T-helper 9 cell (primary cell): ENCODE results near the gene PHPT1.
A peak's percentile ranks its signal among the peaks of the same experiment; 100 is the strongest.
"Not testable (repeated sequence)": the region's sequence is repeated elsewhere in the genome, so short reads cannot be mapped to it uniquely, and the experiment has no call there.

Experiments
- DNase-seq: peaks from one replicate; pipeline ENCODE4 v3.0.0-alpha.2; 2020

The PHPT1 gene

DNA sequence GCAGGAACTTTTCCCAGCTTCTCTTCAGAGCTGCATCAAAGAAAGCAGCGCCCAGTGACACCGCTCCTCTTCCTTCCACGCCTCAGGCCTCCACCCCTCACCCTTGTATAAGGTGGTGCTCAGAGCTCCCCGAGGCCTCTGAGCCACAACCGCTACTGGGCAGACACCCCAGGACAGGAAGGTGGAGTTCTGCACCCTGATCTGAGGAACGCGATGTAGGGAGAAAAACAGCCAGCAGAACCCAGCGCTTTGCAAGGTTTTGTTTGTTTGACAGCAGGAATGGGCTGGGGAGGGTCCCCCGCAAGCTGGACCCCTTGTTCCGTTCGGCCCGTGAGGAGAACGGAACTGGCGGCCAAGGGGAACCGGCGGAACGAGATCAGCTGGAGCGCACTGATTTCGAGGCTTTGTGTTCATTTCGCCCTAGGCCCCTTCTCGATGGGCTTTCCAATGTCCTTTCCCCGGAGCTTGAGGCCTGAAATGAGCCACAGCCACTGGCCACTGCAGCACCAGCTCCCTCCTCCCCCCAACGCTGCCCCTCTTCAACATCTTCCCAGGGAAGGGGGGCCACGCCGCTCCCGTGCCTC lies 12.8 kb downstream of the PHPT1 start:
- DNase-seq: no peak

DNA sequence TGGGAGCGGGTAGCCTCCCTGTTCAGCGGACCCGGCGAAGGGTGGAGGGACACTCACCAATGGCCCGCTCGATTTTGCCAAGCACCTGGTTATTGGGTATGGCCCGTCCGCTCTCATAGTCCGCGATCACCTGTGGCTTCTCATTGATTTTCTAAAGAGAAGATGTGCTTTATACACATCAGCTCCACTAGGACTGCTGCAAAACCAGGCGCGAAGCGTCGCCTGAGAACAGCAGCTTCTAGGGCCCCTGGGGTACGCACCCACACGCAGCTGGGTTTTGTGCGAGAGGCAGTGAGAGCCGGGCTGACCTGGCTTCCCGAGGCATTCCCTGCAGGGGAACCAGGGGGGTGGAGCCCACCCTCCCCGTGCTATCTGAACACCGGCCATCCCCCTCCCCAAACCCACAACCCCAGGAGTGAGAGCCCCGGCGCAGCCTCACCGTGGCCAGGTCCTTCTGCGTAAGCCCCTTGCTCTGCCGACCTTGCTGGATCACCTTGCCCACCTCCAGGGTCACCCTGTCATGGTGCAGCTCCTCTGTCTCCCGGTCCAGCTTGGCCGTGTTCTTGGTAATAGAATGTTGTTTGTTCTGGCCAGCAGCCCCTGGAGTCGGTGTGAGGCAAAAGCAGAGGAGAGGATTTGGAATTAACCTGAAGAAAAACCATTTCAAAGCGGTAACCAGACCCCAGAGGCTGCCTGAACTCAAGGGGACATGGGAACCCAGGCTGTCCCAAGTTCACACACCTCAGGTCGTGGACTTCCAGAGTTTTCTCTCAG lies 13.8 kb downstream of the PHPT1 start:
- DNase-seq: no peak

DNA sequence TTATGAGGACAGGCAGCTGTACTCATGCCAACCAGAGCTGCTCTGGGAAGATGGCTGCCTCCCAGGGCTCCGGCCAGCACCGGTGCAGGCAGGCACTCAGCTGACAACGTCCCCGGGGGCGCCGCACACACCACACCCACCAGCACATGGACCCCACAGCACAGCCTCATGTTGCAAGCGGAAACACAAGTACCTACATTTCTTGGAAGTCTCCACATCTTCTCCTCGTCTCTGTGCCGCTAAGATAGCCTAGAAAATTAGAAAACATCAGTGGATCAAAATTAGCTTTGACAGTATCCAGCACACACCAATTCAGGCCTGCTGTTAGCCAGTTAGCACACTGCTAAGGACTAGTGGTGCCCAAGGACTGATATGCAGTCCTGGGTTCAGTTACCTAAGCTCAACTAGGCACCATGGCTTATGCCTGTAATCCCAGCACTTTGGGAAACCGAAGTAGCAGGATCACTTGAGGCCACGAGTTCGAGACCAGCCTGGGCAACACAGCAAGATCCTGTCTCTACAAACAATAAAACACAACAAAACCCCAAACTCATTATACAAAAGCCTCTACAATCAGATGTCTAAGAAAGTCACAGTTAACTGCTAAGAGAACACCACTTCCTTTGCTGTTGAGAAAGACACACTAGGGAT lies 14.5 kb downstream of the PHPT1 start:
- no peak for DNase-seq

DNA sequence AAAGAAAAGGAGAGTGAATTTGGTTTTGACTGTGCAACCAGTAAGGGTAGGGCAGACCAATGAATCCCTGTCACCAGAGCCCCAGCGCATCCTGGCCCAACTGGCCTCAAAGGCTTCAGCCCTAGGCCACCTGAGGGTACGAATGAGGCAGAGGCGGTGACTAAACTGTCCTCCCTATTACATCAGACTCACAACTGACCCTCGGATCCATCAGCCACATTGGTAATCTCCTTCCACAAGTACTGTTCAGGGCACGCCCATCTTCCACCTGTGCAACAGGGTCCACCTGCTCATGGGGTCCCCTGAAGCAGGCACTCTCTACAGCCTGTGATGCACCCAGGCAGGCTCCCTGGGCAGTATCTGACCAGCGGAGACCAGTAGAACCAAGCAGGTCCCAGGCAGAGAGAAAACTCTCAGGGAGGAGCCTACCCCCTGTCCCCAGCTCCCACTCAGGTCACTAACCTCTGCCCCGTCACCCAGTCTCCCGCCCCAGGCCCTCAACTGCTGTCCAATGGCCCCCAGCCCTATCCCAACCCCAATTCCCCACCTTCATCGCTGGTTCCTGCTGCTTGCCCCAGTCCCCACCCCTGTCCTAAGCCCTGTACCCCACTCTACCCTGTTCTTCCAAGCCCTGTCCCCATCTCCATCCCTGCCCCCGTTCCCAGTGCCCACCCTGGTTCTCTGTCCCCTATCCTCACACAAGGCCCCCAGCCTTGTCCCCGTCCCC lies 16.0 kb downstream of the PHPT1 start:
- DNase-seq: no peak

DNA sequence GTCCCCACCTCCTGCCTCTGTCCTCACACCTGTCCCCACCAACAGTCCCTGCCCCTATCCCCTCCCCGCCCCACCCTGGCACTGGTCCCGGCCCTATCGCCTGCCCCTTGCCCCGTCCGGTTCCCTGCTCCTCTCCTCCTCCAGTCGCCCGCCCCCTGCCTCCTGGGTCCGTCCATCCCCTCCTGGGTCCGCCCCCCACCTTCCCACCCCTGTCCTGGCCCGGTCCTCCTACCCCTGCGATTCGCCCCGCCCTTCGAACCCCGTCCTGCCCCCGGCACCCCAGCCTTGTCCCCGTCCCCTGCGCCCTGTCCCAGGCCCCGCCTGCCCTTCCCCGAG lies 16.5 kb downstream of the PHPT1 start:
- DNase-seq: no peak

DNA sequence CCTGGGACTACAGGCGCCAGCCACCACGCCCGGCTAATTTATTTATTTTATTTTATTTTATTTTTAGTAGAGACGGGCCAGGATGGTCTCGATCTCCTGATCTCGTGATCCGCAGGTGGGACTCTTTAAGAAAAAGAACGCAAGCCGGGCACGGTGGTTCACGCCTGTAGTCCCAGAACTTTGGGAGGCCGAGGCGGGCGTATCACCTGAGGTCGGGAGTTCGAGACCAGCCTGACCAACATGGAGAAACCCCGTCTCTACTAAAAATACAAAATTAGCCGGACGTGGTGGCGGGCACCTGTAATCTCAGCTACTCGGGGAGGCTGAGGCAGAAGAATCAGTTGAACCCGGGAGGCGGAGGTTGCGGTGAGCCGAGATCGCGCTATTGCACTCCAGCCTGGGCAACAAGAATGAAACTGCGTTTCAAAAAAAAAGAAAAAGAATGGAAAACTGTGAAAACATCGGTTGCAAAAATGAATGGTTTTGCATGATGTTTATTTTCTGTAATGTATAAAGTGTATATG lies 17.8 kb downstream of the PHPT1 start:
- not testable (repeated sequence) for DNase-seq

DNA sequence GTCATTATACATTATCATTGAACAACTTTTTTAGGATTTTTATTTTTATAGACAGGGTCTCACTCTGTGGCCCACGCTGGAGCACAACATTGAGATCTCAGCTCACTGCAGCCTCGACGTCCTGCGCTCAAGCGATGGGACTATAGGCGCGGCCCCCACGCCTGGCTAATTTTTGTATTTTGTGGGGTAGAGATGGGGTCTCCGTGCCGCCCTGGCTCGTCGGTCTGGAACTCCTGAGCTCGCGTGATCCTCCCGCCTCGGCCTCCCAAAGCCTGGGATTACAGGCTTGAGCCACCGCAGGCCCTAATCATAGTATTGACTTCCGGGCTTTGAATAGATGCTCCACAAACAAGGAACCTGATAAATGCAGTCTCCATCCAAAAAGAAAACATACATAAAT lies 18.3 kb downstream of the PHPT1 start:
- DNase-seq: no peak

DNA sequence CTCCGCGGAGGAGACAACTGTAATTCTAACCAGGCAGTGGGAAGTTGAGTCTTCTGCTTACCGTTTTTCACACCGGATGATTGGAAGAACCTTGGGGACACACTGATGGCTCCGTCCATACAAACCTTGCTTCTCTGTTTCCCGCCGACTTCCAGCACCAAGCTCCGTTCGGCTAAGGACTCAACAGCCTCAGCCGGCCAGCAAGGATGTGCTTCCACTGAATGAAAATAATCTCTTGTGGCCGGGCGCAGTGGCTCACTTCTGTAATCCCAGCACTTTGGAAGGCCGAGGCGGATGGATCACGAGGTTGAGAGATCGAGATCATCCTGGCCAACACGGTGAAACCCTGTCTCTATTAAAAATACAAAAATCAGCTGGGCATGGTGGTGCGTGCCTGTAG lies 18.7 kb downstream of the PHPT1 start:
- no peak for DNase-seq

DNA sequence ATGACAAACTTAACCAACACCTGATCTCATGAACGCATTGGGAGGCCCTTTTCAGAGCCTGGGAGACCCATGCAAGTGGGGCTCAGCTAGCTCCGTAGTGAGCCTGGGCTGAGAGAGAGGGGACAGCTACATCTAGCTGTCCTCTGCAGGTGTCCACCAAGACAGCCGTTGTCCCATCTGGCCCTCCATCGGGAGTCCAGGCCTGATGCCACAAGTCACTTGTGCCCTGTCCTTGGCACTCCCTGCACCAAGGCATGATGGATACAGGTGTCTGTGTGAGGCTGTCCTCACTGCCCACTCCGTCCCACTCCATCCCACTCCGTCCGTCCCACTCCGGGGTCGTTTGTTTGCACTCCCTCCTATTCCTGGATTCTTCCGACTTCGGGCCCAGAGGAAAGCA lies 19.4 kb downstream of the PHPT1 start:
- no peak for DNase-seq

DNA sequence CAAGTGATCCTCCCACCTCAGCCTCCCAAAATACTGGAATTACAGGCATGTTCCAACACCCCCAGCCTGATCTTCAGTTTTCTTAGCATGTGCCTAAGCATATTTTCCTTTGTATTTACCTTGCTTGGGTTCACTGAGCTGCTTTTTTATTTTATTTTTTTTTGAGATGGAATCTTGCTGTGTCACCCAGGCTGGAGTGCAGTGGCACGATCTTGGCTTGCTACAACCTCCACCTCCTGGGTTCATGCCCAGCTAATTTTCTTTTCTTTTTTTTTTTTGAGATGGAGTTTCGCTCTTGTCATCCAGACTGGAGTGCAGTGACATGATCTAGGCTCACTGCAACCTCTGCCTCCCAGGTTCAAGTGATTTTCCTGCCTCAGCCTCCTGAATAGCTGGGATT lies 20.4 kb downstream of the PHPT1 start:
- DNase-seq: not testable (repeated sequence)

DNA sequence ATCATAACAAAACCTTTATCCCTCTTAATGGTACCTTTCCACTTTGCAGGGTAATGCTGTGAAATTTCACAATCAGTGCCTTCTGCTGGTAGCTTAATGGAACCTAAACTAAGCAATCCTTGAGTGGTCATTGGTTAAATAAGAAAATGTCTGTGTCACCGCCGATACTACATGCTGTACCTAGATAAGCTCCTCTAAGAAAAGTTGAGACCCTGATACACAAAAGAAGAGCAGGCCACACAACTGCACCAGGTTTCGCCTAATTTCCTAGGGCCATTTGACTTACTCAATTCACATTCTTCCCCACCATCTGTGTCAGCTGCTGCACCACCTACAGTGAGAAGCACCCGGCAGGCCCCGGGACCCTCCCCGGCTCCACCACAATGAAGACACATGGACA lies 25.9 kb downstream of the PHPT1 start:
- DNase-seq: no peak

DNA sequence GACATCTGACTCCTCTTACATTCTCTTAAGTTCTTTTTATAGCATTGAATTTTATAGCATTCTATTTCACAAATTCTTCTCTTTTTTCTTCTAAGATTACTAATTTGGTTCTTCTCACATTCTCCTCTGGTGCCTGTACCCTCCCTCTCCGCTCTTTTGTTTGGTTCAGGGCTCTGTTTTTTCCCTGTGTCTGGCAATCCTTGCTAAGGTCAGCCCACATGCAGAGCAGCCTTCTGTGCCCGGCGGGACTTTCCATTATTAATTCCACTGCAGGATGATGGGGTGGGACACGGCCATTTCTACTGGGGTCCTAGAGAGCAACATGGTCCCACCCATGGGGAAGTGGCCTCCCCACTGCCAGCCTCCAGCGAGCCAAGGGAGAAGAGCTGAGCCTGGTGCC lies 27.3 kb downstream of the PHPT1 start:
- no peak for DNase-seq

DNA sequence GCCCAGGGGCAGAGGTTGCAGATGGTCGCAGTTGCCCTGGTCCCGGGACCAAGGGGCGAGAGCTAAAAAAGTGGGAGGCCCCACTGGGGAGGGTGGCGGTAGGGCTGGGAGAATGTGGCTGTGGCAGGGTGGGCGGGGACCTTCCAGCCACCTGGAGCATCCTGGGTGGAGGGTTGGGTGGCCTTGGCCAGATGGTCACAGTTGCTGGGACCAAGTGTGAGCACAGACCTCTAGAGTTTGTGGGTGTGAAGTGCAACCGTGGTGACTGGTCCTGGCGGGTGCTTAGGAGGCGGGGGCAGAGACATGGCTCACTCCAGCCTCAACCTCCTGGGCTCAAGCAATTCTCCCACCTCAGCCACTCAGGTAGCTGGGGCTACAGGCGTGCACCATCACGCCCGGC lies 31.4 kb downstream of the PHPT1 start:
- DNase-seq: no peak

DNA sequence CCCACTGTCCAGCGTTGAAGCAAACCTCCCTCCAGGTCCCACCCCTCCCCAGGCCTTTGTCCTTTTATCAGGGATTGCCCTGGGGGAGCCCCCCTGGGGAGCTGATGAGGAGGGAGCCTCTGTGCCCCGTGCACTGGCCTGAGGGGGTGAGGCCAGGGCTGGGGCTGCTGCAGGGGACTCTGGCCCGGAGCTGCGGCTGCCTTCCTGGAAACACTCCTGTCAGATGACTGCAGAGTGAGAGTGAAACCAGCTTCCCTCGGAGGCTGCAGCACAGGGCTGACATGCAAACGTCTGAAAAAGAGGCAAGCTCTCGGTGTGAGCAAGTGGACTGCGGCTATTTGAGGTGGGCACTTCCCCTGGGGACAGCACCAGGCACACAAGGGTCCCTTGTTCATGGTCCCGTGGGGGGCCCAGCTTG lies 32.5 kb downstream of the PHPT1 start:
- DNase-seq: no peak

DNA sequence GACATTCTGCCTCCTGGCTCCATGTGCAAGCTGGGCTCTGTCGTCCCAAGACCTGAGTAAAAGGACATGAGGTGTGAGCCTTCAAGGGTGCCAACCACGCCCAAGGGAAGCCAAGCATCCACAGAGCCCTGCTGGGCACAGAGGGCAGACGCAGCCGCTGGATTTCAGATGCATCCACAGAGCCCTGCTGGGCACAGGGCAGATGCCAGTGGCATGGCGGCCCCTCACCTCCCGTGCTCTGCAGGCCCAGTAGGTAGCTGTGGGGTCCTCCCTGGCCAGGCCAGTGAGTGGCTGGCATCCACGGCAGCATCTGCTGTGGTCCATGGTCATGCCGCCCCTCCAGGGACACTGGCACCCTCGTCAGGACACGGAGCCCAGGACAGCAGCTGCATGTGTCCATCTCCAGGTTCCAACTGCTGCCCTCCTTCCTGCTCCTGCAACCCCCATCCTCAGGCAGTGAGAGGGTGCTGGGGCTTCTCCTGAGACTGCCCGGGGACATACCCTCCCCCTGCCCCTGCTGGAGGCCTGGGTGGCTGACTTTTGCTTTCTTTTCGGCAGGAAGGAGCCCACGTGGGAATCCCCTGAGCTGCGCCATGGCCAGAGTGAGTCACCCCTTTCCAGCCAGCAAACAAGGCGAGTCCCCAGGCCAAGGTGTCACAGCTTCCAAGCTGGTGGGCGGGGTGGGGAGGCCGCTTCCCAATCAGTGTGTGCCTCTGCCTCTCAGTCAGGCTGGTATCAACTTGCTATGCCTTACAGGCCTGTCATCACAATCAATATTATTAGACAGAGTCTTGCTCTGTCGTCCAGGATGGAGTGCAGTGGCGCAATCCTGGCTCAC lies 33.1 kb downstream of the PHPT1 start:
- peak; percentile 81 for DNase-seq

DNA sequence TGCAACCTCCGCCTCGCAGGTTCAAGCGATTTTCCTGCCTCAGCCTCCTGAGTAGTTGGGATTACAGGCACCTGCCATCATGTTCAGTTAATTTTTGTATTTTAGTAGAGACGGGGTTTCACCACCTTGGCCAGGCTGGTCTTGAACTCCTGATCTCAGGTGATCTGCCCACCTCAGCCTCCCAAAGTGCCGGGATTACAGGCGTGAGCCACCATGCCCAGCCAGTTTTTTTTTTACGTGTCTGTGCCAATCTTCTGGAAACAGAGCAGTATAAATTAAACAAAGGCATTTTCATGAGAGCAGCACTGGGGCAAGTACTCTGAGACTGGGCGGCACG lies 33.7 kb downstream of the PHPT1 start:
- not testable (repeated sequence) for DNase-seq

DNA sequence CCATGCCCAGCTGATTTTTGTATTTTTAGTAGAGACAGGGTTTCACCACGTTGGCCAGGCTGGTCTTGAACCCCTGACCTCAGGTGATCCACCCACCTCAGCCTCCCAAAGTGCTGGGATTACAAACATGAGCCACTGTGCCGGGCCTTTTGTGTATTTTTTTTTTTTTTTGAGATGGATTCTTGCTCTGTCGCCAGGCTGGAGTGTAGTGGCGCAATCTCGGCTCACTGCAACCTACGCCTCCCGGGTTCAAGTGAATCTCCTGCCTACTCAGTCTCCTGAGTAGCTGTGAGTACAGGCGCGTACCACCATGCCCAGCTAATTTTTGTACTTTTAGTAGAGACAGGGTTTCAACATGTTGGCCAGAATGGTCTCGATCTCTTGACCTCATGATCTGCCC lies 34.5 kb downstream of the PHPT1 start:
- DNase-seq: not testable (repeated sequence)

DNA sequence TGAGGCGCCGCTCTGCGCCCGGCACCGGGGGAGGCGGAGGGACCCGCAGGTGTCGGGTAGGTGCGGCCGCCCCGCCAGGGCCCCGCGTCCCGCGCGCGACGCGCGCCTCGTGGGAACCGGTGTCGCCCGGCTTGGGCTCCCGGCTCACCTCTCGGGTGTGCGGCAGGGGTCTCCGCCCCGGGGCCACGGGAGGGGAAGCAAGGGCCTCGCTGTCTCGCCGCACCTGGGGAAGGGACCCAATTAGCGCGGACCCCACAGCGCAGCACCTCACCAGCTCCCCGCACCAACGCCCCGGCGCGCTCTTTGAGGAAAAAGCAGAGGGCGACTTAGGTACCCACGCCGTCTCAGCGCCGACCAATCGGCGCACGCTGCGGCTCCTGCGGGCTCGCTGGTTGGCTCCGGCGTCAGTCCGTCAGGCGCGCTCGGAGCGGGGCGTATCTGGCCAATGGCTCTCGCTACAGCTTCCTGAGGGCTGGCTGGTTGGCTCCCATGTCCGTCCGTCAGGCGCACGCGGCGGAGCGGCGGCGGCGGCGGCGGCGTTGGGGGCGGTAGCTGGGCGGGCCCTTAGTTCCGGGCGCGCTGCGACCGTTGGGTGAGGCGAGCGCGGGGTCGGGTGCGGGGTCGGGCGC lies 36.9 kb downstream of the PHPT1 start, which contains the start of gene TRAF2:
TRAF2 (plus strand) TSS at position 567 of the 629 bp plus-strand sequence. CDS start 12,225 bp downstream, outside the sequence.
- peak; percentile 94 for DNase-seq

DNA sequence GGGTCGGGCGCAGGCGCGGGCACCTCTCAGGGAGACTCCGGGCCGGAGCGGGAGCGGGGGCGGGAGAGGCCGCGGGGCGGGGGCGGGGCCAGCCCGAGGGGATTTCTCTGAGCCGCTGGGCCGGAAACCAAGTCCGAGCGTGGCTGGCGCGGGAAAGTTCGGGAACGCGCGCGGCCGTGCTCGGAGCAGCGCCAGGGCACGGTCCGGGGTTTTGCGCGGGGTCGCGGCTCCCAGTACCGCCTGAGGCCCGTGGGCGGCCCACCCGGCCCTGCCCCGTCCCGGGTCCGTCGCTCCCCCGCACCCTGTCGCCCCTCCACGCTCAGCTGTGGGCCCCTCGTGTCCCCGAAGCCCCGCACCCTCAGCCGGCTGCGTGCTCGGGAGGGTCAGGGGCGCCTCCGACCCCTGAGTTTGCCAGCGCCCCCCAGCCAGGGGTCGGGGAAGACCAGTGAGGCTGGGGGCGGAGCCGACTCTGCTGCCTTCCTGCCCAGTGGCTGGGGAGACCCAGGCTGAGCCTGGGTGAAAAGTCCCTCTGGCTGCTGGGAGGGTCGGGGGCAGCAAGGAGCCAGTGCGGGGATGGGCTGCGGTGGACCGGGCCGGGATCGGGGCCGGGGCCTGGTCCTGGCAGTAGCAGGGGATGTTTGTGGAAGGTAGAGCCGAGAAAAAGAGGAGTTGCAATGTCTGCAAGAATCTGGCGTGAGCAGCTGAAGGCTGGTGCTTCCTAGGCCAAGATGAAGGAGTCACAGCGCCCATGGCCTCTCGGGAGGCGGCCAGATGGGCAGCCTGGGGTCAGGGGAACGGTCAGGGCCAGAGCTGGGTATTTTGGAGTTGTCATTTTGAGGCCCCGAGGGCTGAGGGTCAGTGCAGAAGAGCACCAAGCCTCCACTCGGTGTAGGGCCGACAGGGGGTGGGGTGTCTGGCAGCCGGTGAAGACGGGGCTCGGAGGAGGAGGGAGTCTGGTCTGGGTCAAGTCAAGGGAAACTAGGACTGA lies 37.7 kb downstream of the PHPT1 start:
- peak; percentile 79 for DNase-seq

DNA sequence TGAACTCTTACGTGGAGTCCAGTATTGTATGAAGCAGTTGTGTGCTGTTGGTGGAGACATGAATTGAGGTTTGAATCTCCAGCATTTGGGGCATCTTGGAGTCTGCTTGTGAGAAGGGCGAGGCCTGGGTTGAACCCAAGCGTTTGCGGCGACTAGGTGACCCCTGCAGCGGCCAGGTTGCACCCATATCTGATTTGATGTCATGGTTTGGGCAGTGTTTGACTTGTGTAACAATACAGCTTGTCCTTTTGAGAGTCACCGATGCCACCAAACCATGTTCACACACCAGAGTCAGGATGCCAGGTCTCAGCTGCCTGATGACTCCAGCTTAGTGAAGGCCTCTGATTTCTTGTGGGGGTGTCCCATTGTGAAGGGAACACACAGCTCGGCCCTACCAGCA lies 39.2 kb downstream of the PHPT1 start:
- DNase-seq: no peak

DNA sequence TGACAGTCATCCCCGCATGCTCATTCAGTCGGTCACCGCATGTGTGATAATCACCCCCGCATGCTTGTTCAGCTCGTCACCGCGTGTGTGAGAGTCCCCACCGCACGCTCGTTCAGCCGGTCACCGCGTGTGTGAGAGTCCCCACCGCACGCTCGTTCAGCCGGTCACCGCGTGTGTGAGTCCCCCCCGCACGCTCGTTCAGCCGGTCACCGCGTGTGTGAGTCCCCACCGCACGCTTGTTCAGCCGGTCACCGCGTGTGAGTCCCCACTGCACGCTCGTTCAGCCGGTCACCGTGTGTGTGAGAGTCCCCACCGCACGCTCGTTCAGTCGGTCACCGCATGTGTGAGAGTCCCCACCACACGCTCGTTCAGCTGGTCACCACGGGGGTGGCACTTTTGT lies 40.6 kb downstream of the PHPT1 start:
- no peak for DNase-seq
